ENCODE data around the gene TM4SF20. TPM values are rescaled to one million over a fixed set of nuclear protein-coding genes. Genes with fewer than 3 reads are reported as not detected.
"Not testable (repeated sequence)": the region's sequence is repeated elsewhere in the genome, so short reads cannot be mapped to it uniquely, and the experiment has no call there.

TM4SF20 gene
- total RNA-seq, 1 donor from 2014 or later = not detected

DNA sequence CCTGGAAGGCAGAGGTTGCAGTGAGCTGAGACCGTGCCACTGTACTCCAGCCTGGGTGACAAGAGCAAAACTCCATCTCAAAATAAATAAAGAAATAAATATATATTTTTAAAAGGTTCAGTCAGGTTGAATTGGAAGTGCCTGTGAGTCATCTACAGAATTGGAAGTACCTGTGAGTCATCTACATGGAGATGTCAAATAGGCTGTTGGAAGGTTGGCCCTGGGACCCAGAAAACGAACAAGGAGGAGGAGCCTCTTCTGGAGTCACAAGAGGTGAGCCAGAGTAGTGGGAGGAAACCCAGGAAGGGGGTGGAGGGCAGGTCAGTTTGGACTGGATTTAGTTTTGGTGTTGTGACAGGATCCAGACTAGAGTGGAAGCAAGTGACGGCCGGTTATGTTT, 23.9 kb upstream of the TM4SF20 start:
- intact Hi-C loops (cut with DNase I) = no loop called here
- DNase-seq (ENCODE audit: low spot score) = no peak

GRCh38 chr2:227402321-227402720, 23.2 kb upstream of the TM4SF20 start:
- DNase-seq (ENCODE audit: low spot score) = no peak
- intact Hi-C loops (cut with DNase I) = no loop called here
- no peak for ATAC-seq

More for the DNA sequence above, 23.9 kb upstream of the TM4SF20 start:
- no peak for ATAC-seq

GRCh38 chr2:227401550-227401949, 22.4 kb upstream of the TM4SF20 start:
- ATAC-seq = no peak
- intact Hi-C loops (cut with DNase I) = no loop called here
- DNase-seq (ENCODE audit: low spot score) = no peak

- intact Hi-C loops (cut with DNase I) = no loop called here
- no peak for DNase-seq (ENCODE audit: low spot score)
- ATAC-seq = no peak
Measured at GRCh38 chr2:227398684-227399670, 19.9 kb upstream of the TM4SF20 start.

DNA sequence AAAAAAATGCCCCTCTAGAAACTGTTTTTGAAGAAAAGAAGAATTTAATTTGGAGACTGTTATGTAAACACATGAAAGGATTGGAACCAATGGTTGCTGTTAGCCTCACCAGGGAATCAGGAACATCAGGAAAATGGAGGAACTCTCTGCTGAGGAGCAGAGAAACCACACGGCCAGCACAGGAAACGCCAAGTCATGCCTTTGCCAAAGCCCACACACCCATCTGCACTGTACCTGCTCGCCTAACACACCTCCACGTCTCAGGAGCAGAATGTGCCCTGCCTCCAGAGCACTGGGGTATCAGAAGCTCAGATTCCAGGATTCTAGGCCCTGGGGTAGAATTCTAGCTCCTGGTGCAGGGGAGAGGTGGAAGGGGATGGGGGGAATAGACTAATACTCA, 18.5 kb upstream of the TM4SF20 start:
- DNase-seq (ENCODE audit: low spot score) = no peak
- intact Hi-C loops (cut with DNase I) = no loop called here
- no peak for ATAC-seq

DNA sequence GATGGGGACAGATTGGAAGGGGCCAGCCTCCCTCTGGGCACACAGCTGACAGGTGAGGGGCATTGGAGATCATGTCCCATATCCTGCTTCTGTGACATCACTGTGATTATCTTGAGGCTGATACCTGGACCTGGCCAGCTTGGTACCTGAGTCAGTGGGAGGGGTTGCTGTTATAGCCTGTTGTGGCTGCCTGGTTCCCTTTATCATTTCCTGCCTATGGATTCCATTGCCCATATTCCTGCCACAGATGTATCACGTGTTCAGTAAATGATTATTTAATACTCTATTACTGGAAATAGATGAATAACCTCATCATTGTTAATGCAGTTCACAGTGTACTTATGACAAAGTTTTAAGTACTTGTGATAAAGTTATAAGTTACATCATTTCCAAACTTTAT, 16.4 kb upstream of the TM4SF20 start:
- intact Hi-C loops (cut with DNase I) = no loop called here
- no peak for DNase-seq (ENCODE audit: low spot score)
- no peak for ATAC-seq

DNA sequence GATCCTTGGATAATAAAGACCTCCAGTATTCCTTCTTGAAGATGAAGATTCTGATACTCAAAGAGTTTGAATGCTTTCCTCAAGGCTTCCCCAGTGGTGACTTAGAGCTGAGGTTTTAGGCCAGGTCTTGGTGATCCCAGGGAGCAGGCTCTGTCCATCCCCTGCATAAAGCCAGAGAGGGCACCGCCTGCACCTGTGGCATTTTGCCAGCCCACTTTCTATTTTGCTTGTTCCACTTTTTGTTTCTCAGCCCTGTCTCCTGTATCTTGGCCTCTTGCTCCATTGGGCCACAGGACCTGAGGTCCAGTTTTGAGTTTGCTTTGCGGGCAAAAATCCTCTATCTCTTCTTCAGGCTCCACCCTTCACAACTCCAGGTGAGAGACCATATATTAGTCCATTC, 15.3 kb upstream of the TM4SF20 start:
- intact Hi-C loops (cut with DNase I) = no loop called here
- ATAC-seq (no peak), DNase-seq (ENCODE audit: low spot score) (no peak)

DNA sequence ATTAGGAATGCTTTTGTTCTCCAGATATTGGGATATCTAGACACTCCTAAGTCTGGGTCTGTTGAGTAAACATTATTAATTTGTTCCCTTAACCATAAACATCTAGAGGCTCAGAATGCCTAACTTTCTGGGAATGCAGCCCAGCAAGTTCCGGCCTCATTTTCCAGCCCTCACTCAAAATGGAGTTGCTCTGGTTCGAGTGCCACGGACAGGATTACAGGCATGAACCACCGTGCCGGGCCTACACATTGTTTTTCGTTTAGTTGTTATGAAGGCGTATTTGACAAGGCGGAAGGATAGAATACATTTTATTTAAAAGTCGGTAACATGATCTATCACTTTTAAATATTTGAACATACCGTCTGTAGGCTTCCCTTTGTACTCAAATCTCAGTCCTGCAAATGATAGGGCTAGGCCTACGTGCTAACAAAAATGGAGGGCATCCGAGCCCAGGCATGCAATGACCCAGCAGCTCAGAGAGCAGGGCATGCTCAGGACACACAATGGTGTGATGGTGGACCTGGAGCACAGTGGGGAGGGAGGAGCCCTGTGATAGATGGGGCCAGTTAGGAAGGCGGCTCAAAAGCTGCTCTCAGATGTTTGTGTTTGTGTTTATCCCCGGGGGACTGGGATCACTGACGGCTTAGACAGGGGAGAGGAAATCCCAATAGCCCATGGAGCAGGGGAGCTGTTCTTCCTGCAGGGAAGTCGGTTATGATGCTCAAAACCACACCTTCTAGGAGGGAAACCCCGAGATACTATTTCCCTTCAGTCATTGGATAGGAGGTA, 11.6 kb upstream of the TM4SF20 start:
- intact Hi-C loops (cut with DNase I) = no loop called here
- no peak for ATAC-seq
- DNase-seq (ENCODE audit: low spot score) = no peak

- intact Hi-C loops (cut with DNase I) = no loop called here
Measured at GRCh38 chr2:227389661-227390060, 10.6 kb upstream of the TM4SF20 start.

GRCh38 chr2:227389231-227389630, 10.1 kb upstream of the TM4SF20 start:
- no peak for DNase-seq (ENCODE audit: low spot score)
- intact Hi-C loops (cut with DNase I) = no loop called here
- no peak for ATAC-seq

More at GRCh38 chr2:227389661-227390060, 10.6 kb upstream of the TM4SF20 start:
- DNase-seq (ENCODE audit: low spot score) = no peak
- ATAC-seq = no peak

GRCh38 chr2:227388537-227389011, 9.5 kb upstream of the TM4SF20 start:
- intact Hi-C loops (cut with DNase I) = no loop called here
- ATAC-seq = no peak
- no peak for DNase-seq (ENCODE audit: low spot score)

DNA sequence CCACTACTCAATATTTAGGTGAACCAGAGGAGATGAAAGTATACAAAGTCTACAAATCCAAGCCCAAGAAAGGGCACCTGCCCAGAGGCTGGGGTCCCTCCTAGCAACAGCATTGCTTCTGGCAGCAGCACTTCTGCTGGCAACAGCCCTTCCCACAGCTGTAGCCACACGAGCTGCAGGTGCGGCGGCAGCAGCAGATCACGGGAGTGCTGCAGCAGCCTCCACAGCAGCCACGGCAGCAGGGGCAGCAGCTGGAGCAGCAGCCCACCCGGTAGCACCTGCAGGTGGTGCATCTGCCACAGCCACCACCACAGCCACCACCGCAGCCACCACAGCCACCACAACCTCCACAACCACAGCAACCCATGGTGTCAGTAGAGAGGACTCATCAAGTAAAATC, 8.5 kb upstream of the TM4SF20 start, which contains the start of gene SCYGR1:
Gene SCYGR1 (minus strand): TSS at position 367 of the 400 bp plus-strand sequence. CDS start 0 bp downstream, at position 367.
- intact Hi-C loops (cut with DNase I); ATAC-seq; DNase-seq (ENCODE audit: low spot score): not testable (repeated sequence)

GRCh38 chr2:227386630-227387029, 7.5 kb upstream of the TM4SF20 start:
- intact Hi-C loops (cut with DNase I) = no loop called here
- no peak for DNase-seq (ENCODE audit: low spot score)

GRCh38 chr2:227383686-227384085, 4.6 kb upstream of the TM4SF20 start:
- DNase-seq (ENCODE audit: low spot score) (no peak), ATAC-seq (no peak)
- intact Hi-C loops (cut with DNase I) = no loop called here

More at GRCh38 chr2:227386630-227387029, 7.5 kb upstream of the TM4SF20 start:
- ATAC-seq = no peak

DNA sequence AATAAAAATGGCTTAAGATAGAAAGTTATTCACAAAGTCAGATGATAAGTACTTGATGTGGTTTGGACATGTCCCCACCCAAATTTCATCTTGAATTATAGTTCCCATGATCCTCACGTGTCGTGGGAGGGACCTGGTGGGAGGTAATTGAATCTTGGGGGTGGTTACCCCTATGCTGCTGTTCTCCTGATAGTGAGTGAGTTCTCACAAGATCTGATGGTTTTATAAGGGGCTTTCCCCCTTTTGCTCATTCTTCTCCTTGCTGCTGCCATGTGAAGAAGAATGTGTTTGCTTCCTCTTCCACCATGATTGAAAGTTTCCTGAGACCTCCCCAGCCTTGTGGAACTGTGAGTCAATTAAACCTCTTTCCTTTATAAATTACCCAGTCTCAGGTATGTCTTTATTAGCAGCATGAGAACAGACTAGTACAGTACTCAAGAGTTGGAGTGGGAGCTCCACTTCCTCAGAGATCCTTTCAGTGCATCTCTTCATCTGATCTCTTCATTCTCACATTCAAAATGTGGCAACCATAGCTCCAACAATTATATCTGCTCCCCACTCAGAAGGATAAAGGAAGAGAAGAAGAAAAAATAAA, 3.2 kb upstream of the TM4SF20 start:
- DNase-seq (ENCODE audit: low spot score); ATAC-seq; intact Hi-C loops (cut with DNase I): not testable (repeated sequence)

- no peak for DNase-seq (ENCODE audit: low spot score)
- intact Hi-C loops (cut with DNase I) = no loop called here
- ATAC-seq = no peak
Measured at GRCh38 chr2:227378371-227378782, 729 bp downstream of the TM4SF20 start.

DNA sequence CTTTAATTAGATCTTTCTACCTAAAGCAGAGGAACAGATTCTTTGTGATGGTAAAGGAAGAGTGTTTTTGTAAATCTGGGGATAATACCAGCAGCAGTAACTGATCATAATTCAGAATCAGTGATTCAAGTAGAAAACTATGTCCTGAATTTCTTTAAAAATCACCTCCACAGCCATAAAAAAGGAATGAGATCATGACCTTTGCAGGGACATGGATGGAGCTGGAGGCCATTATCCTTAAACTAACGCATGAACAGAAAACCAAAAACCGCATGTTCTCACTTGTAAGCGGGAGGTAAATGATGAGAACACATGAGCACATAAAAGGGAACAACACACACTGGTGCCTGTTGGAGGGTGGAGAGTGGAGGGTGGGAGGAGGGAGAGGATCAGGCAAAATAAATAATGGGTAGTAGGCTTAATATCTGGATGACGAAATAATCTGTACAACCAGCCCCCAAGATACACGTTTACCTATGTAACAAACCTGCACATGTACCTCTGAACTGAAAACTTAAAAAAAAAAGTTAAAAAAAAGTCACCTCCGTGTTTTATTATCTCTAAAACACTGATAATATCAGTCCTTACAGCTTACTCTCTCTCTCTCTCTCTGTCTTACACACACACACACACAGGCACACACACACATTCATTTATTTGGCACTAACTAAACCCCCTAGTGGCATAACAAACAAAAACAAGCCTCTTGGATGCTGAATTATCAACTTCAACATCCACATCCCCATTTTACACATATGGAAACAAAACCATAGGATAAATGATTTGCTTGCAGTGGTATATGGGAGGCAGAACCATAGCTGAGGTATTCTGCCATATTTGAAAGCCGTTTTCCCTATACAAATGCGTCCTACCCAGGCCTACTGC, 1.4 kb downstream of the TM4SF20 start:
- ATAC-seq (no peak), DNase-seq (ENCODE audit: low spot score) (no peak)
- intact Hi-C loops (cut with DNase I) = no loop called here

All from sciatic nerve (tissue), 2 donors.